ENCODE measurements around the gene ITGB2. TPM values are rescaled to one million over a fixed set of nuclear protein-coding genes. Genes with fewer than 3 reads are reported as not detected.

The ITGB2 gene
- total RNA-seq, 1 experiment from 2014 or later: 1.5 TPM

GRCh38 chr21:44846224-44846484 lies 74.5 kb downstream of the ITGB2 start:
- no peak for TF ChIP-seq KAT7 (CRISPR knock-in tag; IDR thresholded peaks at IDR 0.05; ENCODE audit: borderline replicate concordance)
- TF ChIP-seq, protein P1, sequence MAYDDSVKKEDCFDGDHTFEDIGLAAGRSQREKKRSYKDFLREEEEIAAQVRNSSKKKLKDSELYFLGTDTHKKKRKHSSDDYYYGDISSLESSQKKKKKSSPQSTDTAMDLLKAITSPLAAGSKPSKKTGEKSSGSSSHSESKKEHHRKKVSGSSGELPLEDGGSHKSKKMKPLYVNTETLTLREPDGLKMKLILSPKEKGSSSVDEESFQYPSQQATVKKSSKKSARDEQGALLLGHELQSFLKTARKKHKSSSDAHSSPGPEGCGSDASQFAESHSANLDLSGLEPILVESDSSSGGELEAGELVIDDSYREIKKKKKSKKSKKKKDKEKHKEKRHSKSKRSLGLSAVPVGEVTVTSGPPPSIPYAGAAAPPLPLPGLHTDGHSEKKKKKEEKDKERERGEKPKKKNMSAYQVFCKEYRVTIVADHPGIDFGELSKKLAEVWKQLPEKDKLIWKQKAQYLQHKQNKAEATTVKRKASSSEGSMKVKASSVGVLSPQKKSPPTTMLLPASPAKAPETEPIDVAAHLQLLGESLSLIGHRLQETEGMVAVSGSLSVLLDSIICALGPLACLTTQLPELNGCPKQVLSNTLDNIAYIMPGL (CRISPR knock-in tag; IDR thresholded peaks at IDR 0.05): 0 out of 2 replicates have a peak, but pooled peaks have one; percentile 4
- no peak for TF ChIP-seq SP1 (CRISPR knock-in tag; conservative IDR thresholded peaks at IDR 0.05)
- TF ChIP-seq IRF2 (CRISPR knock-in tag; IDR thresholded peaks at IDR 0.05; ENCODE audit: borderline replicate concordance, low read depth): no peak
- TF ChIP-seq ZNF121 (CRISPR knock-in tag; IDR thresholded peaks at IDR 0.05): no peak
- POLR2A ChIA-PET: no interaction called here

GRCh38 chr21:44845418-44846223 lies 75.1 kb downstream of the ITGB2 start:
- H3K4me1 Mint-ChIP-seq: peaks cover 13% of the 10 kb centered on the region
- DNase-seq (ENCODE audit: low spot score) (peak; percentile 83), ATAC-seq (peak; percentile 93)
- CTCF ChIA-PET: interaction anchor here (0.7 to 1.4 kb wide), 7 partner anchors 28 to 335 kb away, joined by 3 to 6 read pairs (median 3); partner anchors contain the start of genes PTTG1IP and UBE2G2
- H3K9me3 Mint-ChIP-seq: no peaks in the 10 kb centered on the region
- TF ChIP-seq, protein P1 (CRISPR knock-in tag; IDR thresholded peaks at IDR 0.05): 0 out of 2 replicates have a peak, but pooled peaks have one; percentile 32
- TF ChIP-seq SP1 (CRISPR knock-in tag; conservative IDR thresholded peaks at IDR 0.05): peak; percentile 74
- peak; percentile 78 for TF ChIP-seq ZNF121 (CRISPR knock-in tag; IDR thresholded peaks at IDR 0.05)
- TF ChIP-seq ZNF671 (CRISPR knock-in tag; IDR thresholded peaks at IDR 0.05): no peak
- TF ChIP-seq, protein P2, sequence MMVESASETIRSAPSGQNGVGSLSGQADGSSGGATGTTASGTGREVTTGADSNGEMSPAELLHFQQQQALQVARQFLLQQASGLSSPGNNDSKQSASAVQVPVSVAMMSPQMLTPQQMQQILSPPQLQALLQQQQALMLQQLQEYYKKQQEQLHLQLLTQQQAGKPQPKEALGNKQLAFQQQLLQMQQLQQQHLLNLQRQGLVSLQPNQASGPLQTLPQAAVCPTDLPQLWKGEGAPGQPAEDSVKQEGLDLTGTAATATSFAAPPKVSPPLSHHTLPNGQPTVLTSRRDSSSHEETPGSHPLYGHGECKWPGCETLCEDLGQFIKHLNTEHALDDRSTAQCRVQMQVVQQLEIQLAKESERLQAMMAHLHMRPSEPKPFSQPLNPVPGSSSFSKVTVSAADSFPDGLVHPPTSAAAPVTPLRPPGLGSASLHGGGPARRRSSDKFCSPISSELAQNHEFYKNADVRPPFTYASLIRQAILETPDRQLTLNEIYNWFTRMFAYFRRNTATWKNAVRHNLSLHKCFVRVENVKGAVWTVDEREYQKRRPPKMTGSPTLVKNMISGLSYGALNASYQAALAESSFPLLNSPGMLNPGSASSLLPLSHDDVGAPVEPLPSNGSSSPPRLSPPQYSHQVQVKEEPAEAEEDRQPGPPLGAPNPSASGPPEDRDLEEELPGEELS (CRISPR knock-in tag; IDR thresholded peaks at IDR 0.05): no peak
- TF ChIP-seq SMAD3 (CRISPR knock-in tag; IDR thresholded peaks at IDR 0.05; ENCODE audit: borderline replicate concordance): no peak
- TF ChIP-seq ZNF396 (CRISPR knock-in tag; IDR thresholded peaks at IDR 0.05; ENCODE audit: borderline replicate concordance): 0 out of 2 replicates have a peak, but pooled peaks have one; percentile 59
- TF ChIP-seq ZNF423 (CRISPR knock-in tag; IDR thresholded peaks at IDR 0.05): peak; percentile 74
- TF ChIP-seq NFE2L1 (CRISPR knock-in tag; IDR thresholded peaks at IDR 0.05): peak; percentile 24; the same call in 1 of the 2 replicates
- TF ChIP-seq, protein P3, sequence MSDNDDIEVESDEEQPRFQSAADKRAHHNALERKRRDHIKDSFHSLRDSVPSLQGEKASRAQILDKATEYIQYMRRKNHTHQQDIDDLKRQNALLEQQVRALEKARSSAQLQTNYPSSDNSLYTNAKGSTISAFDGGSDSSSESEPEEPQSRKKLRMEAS (CRISPR knock-in tag; IDR thresholded peaks at IDR 0.05): 0 out of 2 replicates have a peak, but pooled peaks have one; percentile 38
- peak overlapping the region; percentile 57 for H3K4me3 Mint-ChIP-seq
- peaks cover 17% of the 10 kb centered on the region for H3K36me3 Mint-ChIP-seq
- no peaks in the 10 kb centered on the region for H3K27me3 Mint-ChIP-seq (ENCODE audit: low read depth)
- POLR2A ChIA-PET: no interaction called here
- H3K27ac Mint-ChIP-seq: peak overlapping the region; percentile 79; the same call in 1 of the 2 replicates

More at GRCh38 chr21:44846224-44846484, 74.5 kb downstream of the ITGB2 start:
- DNase-seq (ENCODE audit: low spot score) (no peak), ATAC-seq (no peak)
- CTCF ChIA-PET: interaction anchor here (0.8 to 1.4 kb wide), 6 partner anchors 27 to 335 kb away, joined by 3 to 6 read pairs (median 3); partner anchors contain the start of genes PTTG1IP and UBE2G2
- Mint-ChIP-seq H3K9me3 (no peaks in the 10 kb centered on the region), H3K27ac (peak overlapping the region; percentile 79), H3K4me3 (peak overlapping the region; percentile 57), H3K4me1 (peaks cover 13% of the 10 kb centered on the region), H3K36me3 (peaks cover 23% of the 10 kb centered on the region), H3K27me3 (ENCODE audit: low read depth) (no peaks in the 10 kb centered on the region)

DNA sequence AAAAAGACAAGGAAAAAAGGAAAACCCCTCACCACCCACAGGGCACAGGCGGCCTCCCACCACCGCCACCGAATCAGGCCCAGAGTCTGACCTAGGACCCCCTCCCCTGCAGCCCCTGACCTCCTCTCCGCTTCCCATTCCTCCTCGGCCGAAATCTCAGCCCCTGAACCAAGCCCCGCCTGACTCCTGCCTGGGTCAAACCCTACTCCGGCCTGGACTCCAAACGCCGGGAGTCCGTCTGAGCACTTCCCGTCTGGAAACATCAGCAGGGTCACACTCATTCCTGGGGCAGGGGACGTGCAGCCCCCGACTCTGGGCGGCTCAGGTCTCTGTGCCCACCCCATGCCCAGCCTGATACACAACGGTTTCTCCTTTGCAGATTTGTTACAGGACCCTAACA lies 76.4 kb downstream of the ITGB2 start:
- H3K27ac Mint-ChIP-seq: no peak overlapping the region
- H3K27me3 Mint-ChIP-seq (ENCODE audit: low read depth): no peaks in the 10 kb centered on the region
- ATAC-seq (no peak), DNase-seq (ENCODE audit: low spot score) (no peak)
- POLR2A ChIA-PET: no interaction called here
- TF ChIP-seq, protein P4, sequence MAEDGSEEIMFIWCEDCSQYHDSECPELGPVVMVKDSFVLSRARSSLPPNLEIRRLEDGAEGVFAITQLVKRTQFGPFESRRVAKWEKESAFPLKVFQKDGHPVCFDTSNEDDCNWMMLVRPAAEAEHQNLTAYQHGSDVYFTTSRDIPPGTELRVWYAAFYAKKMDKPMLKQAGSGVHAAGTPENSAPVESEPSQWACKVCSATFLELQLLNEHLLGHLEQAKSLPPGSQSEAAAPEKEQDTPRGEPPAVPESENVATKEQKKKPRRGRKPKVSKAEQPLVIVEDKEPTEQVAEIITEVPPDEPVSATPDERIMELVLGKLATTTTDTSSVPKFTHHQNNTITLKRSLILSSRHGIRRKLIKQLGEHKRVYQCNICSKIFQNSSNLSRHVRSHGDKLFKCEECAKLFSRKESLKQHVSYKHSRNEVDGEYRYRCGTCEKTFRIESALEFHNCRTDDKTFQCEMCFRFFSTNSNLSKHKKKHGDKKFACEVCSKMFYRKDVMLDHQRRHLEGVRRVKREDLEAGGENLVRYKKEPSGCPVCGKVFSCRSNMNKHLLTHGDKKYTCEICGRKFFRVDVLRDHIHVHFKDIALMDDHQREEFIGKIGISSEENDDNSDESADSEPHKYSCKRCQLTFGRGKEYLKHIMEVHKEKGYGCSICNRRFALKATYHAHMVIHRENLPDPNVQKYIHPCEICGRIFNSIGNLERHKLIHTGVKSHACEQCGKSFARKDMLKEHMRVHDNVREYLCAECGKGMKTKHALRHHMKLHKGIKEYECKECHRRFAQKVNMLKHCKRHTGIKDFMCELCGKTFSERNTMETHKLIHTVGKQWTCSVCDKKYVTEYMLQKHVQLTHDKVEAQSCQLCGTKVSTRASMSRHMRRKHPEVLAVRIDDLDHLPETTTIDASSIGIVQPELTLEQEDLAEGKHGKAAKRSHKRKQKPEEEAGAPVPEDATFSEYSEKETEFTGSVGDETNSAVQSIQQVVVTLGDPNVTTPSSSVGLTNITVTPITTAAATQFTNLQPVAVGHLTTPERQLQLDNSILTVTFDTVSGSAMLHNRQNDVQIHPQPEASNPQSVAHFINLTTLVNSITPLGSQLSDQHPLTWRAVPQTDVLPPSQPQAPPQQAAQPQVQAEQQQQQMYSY (CRISPR knock-in tag; IDR thresholded peaks at IDR 0.05): peak; percentile 76
- no peak for TF ChIP-seq SOX15 (CRISPR knock-in tag; IDR thresholded peaks at IDR 0.05)
- H3K9me3 Mint-ChIP-seq: no peaks in the 10 kb centered on the region
- H3K36me3 Mint-ChIP-seq: peaks cover 4% of the 10 kb centered on the region
- peaks cover 13% of the 10 kb centered on the region for H3K4me1 Mint-ChIP-seq
- CTCF ChIA-PET: interaction anchor here (1.8 kb wide), 1 partner anchor 51 kb away, joined by 5 read pairs; no protein-coding TSS in a partner anchor
- H3K4me3 Mint-ChIP-seq: 0 out of 2 replicates have a peak overlapping the region, but pooled peaks have one; percentile 14
